HepG2 (cell line): Measurements from ENCODE around the gene DNAJC7. TPM values are rescaled to one million over a fixed set of nuclear protein-coding genes. Genes with fewer than 3 reads are reported as not detected.

Experiments
- ATAC-seq: fragments of 200-7000 bp; cut with Tn5 transposase; 3 replicates; pipeline ENCODE4 v1.9.1; 2020; ENCODE audit warnings: mild to moderate bottlenecking, moderate library complexity
- BruUV-seq: library from RNA; stranded (reverse); fragments of 400-500 nt; replicated peaks from 2 replicates; lab custom pipeline; 2021; lab: Mats Ljungman, UMichigan
- CTCF ChIA-PET: fragments of 300-600 bp; formaldehyde crosslinking; extraction: SDS; loops from one replicate; lab custom pipeline; 2021; ENCODE audit warnings: low total read pairs, inconsistent platforms, low intra/inter-chr PET ratio; lab: Yijun Ruan, JAX
- POLR2A ChIA-PET: fragments of 350-600 bp; sonication (Branson Sonifier 250); formaldehyde crosslinking; loops from one replicate; lab custom pipeline; 2020; ENCODE audit warnings: antibody characterized with exemption, inconsistent platforms; lab: Yijun Ruan, JAX
- DNase-seq: peaks from one replicate; pipeline ENCODE4 v3.0.0-alpha.2; 2015; ENCODE audit warnings: low spot score
- FAIRE-seq: peaks from 3 replicates; lab custom pipeline; 2011; peaks lifted over from hg19 to GRCh38; lab: Jason Lieb, UNC
- H2AFZ ChIP-seq: one replicate; pipeline ENCODE4 v1.6.1; 2011; ENCODE audit warnings: low read length, inconsistent platforms
- H3K27ac ChIP-seq: fragments of 300-600 bp; 3 replicates; pipeline ENCODE4 v1.8.0; 2011; ENCODE audit warnings: mixed run types, mild to moderate bottlenecking, mixed read lengths, low read length, inconsistent platforms; ENCODE audit not compliant: insufficient read depth; ENCODE audit errors: extremely low read length
- H3K27me3 ChIP-seq, 2 experiments: fragments of 200-600 bp in 1 of 2; 2 replicates in 1 of 2; 3 replicates in 1 of 2; pipeline versions ENCODE4 v1.6.0 to v1.8.0; 2011; ENCODE audit warnings: low read length in 2 of 2, mild to moderate bottlenecking in 2 of 2, moderate library complexity in 2 of 2, inconsistent platforms in 1 of 2; ENCODE audit not compliant: insufficient read depth in 2 of 2, control insufficient read depth in 1 of 2
- H3K36me3 ChIP-seq, 2 experiments: fragments of 200-600 bp in 1 of 2; replicated peaks in 1 of 2; 2 replicates in 1 of 2; 3 replicates in 1 of 2; pipeline versions ENCODE4 v1.5.1 to v1.8.0; 2011; ENCODE audit warnings: low read length in 2 of 2, inconsistent platforms in 1 of 2; ENCODE audit not compliant: insufficient read depth in 2 of 2, control insufficient read depth in 1 of 2
- H3K4me1 ChIP-seq: 2 replicates; pipeline ENCODE4 v1.5.1; 2012; ENCODE audit warnings: low read length, inconsistent platforms; ENCODE audit not compliant: insufficient read depth
- H3K4me2 ChIP-seq: 2 replicates; pipeline ENCODE4 v1.6.0; 2011; ENCODE audit warnings: low read depth, low read length, inconsistent platforms
- H3K4me3 ChIP-seq, 3 experiments: fragments of 200-600 bp in 1 of 3; sonication (generic), shearing (Covaris generic) in 1 of 3; replicated peaks in 1 of 3; 2 replicates each; pipeline ENCODE4 v1.5.1; 2011 to 2016; ENCODE audit warnings: low read length in 3 of 3, inconsistent platforms in 2 of 3, low read depth in 2 of 3, mild to moderate bottlenecking in 2 of 3, control low read depth in 1 of 3, mixed read lengths in 1 of 3; ENCODE audit not compliant: insufficient read depth in 1 of 3
- H3K79me2 ChIP-seq: one replicate; pipeline ENCODE4 v1.6.1; 2011; ENCODE audit warnings: low read length, inconsistent platforms; ENCODE audit not compliant: insufficient read depth
- H3K9ac ChIP-seq: 2 replicates; pipeline ENCODE4 v1.6.0; 2011; ENCODE audit warnings: mild to moderate bottlenecking, low read depth, low read length, inconsistent platforms; ENCODE audit not compliant: insufficient read depth
- H3K9me3 ChIP-seq: 2 replicates; pipeline ENCODE4 v1.5.1; 2012; ENCODE audit warnings: mild to moderate bottlenecking, low read length
- H4K20me1 ChIP-seq: 2 replicates; pipeline ENCODE4 v1.6.0; 2011; ENCODE audit warnings: inconsistent platforms, mild to moderate bottlenecking, low read length, moderate library complexity; ENCODE audit not compliant: insufficient read depth
- CBX2 ChIP-seq, 2 experiments: fragments of 200-600 bp in 1 of 2; sonication (generic); formaldehyde crosslinking in 1 of 2; IDR thresholded peaks; 2 replicates each; pipeline versions ENCODE4 v1.7.0 to v1.8.1; 2018 to 2022; ENCODE audit warnings: low read depth in 2 of 2, low read length in 1 of 2, mild to moderate bottlenecking in 1 of 2, missing genetic modification reagents in 1 of 2
- HOXD1 ChIP-seq: sonication (generic); formaldehyde crosslinking; IDR thresholded peaks from 2 replicates; pipeline ENCODE4 v1.5.0; 2020; ENCODE audit warnings: missing genetic modification reagents
- NFYC ChIP-seq: IDR thresholded peaks from 2 replicates; pipeline ENCODE4 v1.6.1; 2016; ENCODE audit warnings: missing genetic modification reagents, missing compliant biosample characterization
- SNRNP70 ChIP-seq: fragments of 200-400 bp; formaldehyde crosslinking; IDR thresholded peaks from 2 replicates; pipeline ENCODE4 v1.6.1; 2017; ENCODE audit warnings: mild to moderate bottlenecking, low read depth, low read length, moderate library complexity
- ZBTB20 ChIP-seq: sonication (generic); formaldehyde crosslinking; IDR thresholded peaks from 2 replicates; pipeline ENCODE4 v1.8.1; 2023; ENCODE audit warnings: missing genetic modification reagents, low read depth, mild to moderate bottlenecking, borderline replicate concordance
- ZNF362 ChIP-seq: sonication (generic); formaldehyde crosslinking; IDR thresholded peaks from 2 replicates; pipeline ENCODE4 v1.4.0; 2020; ENCODE audit warnings: missing genetic modification reagents, mild to moderate bottlenecking, borderline replicate concordance
- ZNF572 ChIP-seq: sonication (generic); formaldehyde crosslinking; IDR thresholded peaks from 2 replicates; pipeline ENCODE4 v1.5.1; 2020; ENCODE audit warnings: mild to moderate bottlenecking, missing genetic modification reagents
- WGBS: methylation state at CpG from one replicate; pipeline ENCODE4 v1.1.6; 2017; ENCODE audit warnings: low lambda C conversion rate; 5-methylcytosine and 5-hydroxymethylcytosine counted together
- in situ Hi-C: cut with HindIII; loops from 2 replicates; pipeline ENCODE4 v1.10.0; 2017; ENCODE audit warnings: low pct_unique_long_range_greater_than_20kb; ENCODE audit not compliant: extremely low pct_ligation_motif_present
- intact Hi-C: fragments of 100-400 bp; cut with micrococcal nuclease; formaldehyde crosslinking; loops from one replicate; pipeline ENCODE4 v1.10.0; 2022; ENCODE audit not compliant: unreplicated experiment
- polyA plus RNA-seq, 8 experiments: library from polyadenylated mRNA; depleted of rRNA in 3 of 8; stranded (reverse) in 7 of 8; unstranded in 1 of 8; fragments of >200 nt; fragmentation: Illumina TruSeq in 4 of 8; extraction: Trizol in 4 of 8; gene quantifications; 2 replicates each; pipeline versions ENCODE4 v1.2.1 to v1.2.3, GENCODE V29; 2011 to 2016; ENCODE audit warnings: low read depth in 4 of 8, missing spikeins in 1 of 8, mixed read lengths in 1 of 8; ENCODE audit not compliant: insufficient read depth in 1 of 8
- total RNA-seq, 5 experiments: library from RNA; depleted of rRNA; stranded (reverse); fragments of >200 nt; fragmentation: Illumina TruSeq; extraction: Trizol; gene quantifications; 2 replicates each; pipeline ENCODE4 v1.2.3, GENCODE V29; 2016; ENCODE audit warnings: low read depth in 1 of 5
- TF ChIP-seq, protein P1 (sequence below): IDR thresholded peaks from 2 replicates; pipeline ENCODE4 v1.6.1; 2016
- TF ChIP-seq, protein P2 (sequence below): IDR thresholded peaks from 2 replicates; pipeline ENCODE4 v1.6.1; 2012; ENCODE audit warnings: low read depth, low read length, improper control_type of control experiment
- TF ChIP-seq, protein P3 (sequence below): sonication (generic); formaldehyde crosslinking; IDR thresholded peaks from 2 replicates; pipeline ENCODE4 v1.5.0; 2020; ENCODE audit warnings: mild to moderate bottlenecking, missing genetic modification reagents, borderline replicate concordance

The DNAJC7 gene
- total and polyA plus RNA-seq, 2 of the 13 experiments (the other 11 are each of a cell fraction or from before 2014, with no cell fraction given) = 47.7 to 132 TPM

- 55% methylated on average over 4 of the region's 4 CpGs for WGBS
- in situ Hi-C loops = loop anchor here (5.0 kb wide), 1 partner anchor 98 kb away; no protein-coding TSS in a partner anchor
Observed at GRCh38 chr17:42059815-42060214, 42.6 kb upstream of the DNAJC7 start.

More at GRCh38 chr17:42059815-42060214, 42.6 kb upstream of the DNAJC7 start:
- Histone ChIP-seq H3K27ac (no peak overlapping the region), H3K9me3 (no peaks in the 10 kb centered on the region), H2AFZ (no peak overlapping the region), H4K20me1 (no peaks in the 10 kb centered on the region), H3K27me3 (no peaks in the 10 kb centered on the region), H3K79me2 (no peaks in the 10 kb centered on the region), H3K9ac (no peak overlapping the region)
- DNase-seq (no peak), ATAC-seq (no peak), FAIRE-seq (no peak)
- intact Hi-C loops = no loop called here
- POLR2A ChIA-PET = no interaction called here
- TF ChIP-seq, protein P1, sequence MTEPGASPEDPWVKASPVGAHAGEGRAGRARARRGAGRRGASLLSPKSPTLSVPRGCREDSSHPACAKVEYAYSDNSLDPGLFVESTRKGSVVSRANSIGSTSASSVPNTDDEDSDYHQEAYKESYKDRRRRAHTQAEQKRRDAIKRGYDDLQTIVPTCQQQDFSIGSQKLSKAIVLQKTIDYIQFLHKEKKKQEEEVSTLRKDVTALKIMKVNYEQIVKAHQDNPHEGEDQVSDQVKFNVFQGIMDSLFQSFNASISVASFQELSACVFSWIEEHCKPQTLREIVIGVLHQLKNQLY (CRISPR knock-in tag) = no peak
- TF ChIP-seq ZBTB20 (CRISPR knock-in tag) = no peak
- no peak for TF ChIP-seq ZNF362 (CRISPR knock-in tag)
- TF ChIP-seq HOXD1 (CRISPR knock-in tag) = no peak
- no peak for TF ChIP-seq NFYC
- TF ChIP-seq, protein P2, sequence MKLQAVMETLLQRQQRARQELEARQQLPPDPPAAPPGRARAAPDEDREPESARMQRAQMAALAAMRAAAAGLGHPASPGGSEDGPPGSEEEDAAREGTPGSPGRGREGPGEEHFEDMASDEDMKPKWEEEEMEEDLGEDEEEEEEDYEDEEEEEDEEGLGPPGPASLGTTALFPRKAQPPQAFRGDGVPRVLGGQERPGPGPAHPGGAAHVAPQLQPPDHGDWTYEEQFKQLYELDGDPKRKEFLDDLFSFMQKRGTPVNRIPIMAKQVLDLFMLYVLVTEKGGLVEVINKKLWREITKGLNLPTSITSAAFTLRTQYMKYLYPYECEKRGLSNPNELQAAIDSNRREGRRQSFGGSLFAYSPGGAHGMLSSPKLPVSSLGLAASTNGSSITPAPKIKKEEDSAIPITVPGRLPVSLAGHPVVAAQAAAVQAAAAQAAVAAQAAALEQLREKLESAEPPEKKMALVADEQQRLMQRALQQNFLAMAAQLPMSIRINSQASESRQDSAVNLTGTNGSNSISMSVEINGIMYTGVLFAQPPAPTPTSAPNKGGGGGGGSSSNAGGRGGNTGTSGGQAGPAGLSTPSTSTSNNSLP = no peak
- TF ChIP-seq SNRNP70 = no peak
- no peak for TF ChIP-seq CBX2 (IDR thresholded peaks at IDR 0.05; ENCODE audit: low read depth, low read length)
- no peak for TF ChIP-seq CBX2 (CRISPR knock-in tag; IDR thresholded peaks at IDR 0.05; ENCODE audit: low read depth)
- TF ChIP-seq ZNF572 (CRISPR knock-in tag) = no peak
- TF ChIP-seq, protein P3, sequence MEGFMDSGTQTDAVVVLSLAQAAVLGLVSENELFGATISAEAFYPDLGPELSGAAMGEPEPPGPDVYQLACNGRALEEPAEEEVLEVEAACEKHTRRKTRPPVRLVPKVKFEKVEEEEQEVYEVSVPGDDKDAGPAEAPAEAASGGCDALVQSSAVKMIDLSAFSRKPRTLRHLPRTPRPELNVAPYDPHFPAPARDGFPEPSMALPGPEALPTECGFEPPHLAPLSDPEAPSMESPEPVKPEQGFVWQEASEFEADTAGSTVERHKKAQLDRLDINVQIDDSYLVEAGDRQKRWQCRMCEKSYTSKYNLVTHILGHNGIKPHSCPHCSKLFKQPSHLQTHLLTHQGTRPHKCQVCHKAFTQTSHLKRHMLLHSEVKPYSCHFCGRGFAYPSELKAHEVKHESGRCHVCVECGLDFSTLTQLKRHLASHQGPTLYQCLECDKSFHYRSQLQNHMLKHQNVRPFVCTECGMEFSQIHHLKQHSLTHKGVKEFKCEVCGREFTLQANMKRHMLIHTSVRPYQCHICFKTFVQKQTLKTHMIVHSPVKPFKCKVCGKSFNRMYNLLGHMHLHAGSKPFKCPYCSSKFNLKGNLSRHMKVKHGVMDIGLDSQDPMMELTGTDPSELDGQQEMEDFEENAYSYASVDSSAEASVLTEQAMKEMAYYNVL (CRISPR knock-in tag) = no peak
- TF ChIP-seq, all 625 proteins: peak for 0
- Histone ChIP-seq H3K36me3 (no peaks in the 10 kb centered on the region), H3K4me1 (peaks cover 14% of the 10 kb centered on the region), H3K4me2 (no peak overlapping the region), H3K4me3 (no peak overlapping the region)
- CTCF ChIA-PET = no interaction called here
- BruUV-seq = no TSS peak
